GM21367 (cell line): Measurements from ENCODE around the gene TGIF2.
"Not testable (repeated sequence)": the region's sequence is repeated elsewhere in the genome, so short reads cannot be mapped to it uniquely, and the experiment has no call there.

Source experiments
- ATAC-seq: cut with Tn5 transposase; IDR thresholded peaks from one replicate; pipeline ENCODE4 v1.9.1; 2021; ENCODE audit not compliant: unreplicated experiment

Gene TGIF2

DNA sequence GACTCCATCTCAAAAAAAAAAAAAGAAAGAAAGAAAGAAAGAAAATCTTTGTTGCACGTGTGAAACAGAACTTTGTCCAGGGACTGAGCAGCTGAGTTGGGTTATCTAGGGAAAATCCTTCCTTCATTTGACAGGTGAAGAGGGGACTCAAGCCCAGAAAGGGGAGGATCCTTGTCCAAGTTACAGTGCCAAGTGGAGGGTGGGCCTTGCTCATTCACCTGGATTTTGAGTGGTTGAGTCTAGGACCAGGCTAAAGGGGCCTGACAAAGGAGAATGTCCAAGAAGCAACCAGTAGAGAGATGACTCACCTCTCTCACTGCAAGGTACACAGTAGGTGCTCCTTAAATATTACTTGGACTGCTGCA, 2.7 kb downstream of the TGIF2 start:
- no peak for ATAC-seq

GRCh38 chr20:36578356-36579041, 5.1 kb downstream of the TGIF2 start:
- no peak for ATAC-seq

DNA sequence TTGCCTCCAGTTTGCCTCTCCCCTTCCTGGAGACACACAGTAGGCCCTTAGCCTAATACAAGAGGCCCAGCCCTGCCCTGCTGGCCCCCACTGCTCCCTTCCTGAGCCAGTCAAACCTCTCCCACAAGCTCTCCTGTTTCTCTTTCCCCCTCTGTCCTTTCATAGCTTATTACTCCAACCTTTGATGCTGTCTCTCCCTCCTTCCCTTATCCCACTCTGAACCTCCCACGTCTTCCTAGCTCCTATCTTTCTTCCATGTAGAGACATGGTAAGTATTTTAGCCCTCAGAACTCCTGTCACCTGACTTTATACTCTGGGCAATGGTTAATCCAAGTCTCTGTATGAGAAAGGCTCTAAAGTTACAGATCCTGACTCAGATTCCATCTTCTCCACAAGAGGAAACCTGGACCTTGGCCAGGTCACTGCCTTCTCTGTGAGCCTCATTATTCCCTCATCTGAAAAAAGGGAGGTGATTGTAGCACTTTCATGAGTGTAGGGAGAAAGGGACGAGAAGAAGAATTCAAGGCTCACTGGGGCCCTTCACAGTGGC, 6.7 kb downstream of the TGIF2 start:
- ATAC-seq = no peak

GRCh38 chr20:36582322-36582721, 8.9 kb downstream of the TGIF2 start:
- ATAC-seq = no peak

DNA sequence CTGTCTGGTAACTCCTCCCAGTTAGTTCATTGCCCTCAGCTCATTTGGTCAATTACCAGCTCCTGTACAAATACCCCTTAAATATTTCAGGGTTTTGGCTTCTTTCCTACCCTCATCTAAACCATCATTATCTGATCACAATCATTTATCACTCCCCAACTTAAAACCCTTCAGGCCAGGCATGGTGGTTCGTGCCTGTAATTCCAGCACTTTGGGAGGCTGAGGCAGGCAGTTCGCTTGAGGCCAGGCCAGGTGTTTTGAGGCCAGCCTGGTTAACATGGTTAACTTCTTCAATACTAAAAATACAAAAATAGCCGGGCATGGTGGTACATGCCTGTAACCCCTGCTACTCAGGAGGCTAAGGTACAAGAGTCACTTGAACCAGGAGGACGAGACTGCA, 9.4 kb downstream of the TGIF2 start:
- no peak for ATAC-seq

DNA sequence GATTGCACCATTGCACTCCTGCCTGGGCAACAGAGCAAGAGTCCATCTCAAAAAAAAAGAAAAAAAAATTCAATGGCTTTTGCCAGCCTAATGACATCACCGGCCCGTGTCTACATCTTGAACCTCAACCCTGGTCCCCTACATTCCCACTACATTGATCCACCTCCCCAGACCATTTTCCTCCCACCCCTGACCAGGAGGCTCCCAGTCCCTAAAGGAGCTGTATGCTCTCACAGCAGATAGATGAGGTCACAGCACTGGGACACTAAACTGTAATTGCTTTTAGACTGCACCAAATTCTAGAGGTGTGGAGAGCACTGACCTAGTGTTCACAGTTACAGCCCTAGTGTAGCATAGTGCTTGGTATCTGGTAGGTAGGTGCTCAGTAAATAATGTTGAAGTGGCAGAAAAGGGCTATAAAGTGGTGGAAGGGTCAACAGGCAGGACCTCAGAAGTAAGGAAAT, 10.7 kb downstream of the TGIF2 start:
- no peak for ATAC-seq

- ATAC-seq = no peak
These were observed 12.2 kb downstream of the TGIF2 start for GRCh38 chr20:36585410-36586125.

- ATAC-seq = no peak
These were observed 14.1 kb downstream of the TGIF2 start for GRCh38 chr20:36587388-36588070.

GRCh38 chr20:36591281-36591680, 17.9 kb downstream of the TGIF2 start:
- no peak for ATAC-seq

- no peak for ATAC-seq
These were observed 18.7 kb downstream of the TGIF2 start for GRCh38 chr20:36591854-36592641.

- no peak for ATAC-seq
These were observed 20.0 kb downstream of the TGIF2 start for GRCh38 chr20:36593347-36593929.

DNA sequence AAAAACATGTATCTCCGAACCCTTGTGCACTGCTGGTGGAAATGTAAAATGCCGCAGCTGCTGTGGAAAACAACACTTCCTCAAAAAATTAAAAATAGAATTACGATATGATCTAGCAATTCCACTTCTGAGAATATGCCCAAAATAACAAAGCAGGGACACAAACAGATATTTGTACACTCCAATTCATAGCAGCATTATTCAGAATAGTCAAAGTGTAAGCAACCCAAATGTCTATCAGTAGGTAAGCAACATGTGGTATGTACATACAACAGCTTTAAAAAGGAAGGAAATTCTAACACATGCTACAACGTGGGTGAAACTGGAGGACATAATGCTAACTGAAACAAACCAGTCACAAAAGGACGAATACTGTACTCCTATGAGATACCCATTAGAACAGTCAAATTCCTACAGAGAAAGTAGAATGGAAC, 26.5 kb downstream of the TGIF2 start:
- no peak for ATAC-seq

DNA sequence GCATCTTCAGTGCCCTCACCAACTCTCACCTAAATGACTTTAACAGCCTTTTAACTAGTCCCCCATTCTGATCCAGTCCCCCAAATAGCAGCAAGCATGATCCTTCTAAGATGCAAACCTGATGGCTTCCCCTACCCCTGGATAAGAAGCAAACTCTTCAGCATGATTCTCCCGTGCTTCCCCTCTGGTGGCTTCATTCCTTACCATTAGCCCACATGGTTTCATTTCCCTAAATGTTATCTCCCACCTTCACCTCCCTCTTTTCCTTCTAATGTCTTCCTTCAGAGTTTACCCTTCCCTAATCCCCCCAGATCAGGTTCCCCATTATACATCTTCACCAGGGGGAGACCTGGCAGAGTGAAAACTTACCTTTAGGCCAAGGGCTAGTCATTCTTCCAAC, 28.1 kb downstream of the TGIF2 start:
- ATAC-seq = no peak

DNA sequence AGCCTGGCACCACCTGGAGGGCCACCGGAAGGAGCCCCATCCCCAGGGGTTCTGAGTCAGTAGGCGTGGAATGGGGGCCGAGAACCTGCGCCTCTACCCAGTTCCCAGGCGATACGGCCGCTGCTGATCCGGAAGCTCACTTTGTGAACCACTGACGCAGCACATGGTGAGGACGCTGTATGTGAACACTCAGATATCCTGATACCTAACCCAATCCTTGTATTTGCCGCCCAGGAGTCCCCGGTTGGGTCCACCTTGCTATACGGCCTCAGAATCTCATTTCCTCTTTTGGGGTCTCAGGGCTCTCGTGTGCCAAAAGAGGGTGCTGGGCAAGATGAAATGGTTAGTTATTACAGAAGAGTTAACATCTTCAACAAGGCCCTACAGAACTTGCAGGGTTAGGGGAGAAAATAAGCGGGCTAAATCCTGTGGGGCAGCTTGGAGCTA, 31.6 kb downstream of the TGIF2 start:
- peak; percentile 27 for ATAC-seq

DNA sequence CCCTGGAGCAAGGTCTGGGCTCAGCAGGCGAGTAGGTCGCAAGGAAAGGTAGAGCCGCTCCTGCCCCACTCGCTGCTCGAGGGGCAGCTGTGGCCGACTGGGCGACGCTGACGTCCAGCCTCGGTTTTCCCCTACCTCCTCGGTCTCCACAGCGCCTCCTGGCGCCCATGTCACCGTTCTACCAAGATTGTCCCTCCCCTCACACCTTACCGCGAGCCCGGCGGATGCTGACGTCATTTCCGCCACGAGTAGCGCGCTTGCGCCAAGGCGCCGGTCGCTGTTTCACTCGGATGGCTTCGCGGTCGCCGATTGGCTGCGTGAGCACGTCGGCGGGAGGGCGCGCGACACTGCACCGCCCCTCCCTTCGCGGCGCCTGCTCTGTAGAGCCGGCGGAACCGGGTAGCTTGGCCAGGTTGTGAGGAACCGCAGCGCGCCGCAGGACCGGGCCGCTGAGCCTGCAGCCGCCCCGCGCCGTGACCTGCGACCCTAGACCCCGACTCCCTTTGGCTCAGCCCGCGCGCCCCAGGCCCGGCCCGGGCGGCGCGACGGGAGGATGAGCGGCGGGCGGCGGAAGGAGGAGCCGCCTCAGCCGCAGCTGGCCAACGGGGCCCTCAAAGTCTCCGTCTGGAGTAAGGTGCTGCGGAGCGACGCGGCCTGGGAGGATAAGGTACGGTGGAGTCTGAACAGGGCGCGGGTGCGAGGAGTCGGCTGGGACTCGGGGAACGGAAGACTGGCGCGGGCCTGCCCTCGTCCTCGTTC, 32.2 kb downstream of the TGIF2 start, which contains the start of gene RAB5IF:
Gene RAB5IF, plus strand, starts transcription at position 381 of the 759 bp plus-strand sequence. Its CDS starts 173 bp downstream, at position 554.
- ATAC-seq = peak; percentile 69

DNA sequence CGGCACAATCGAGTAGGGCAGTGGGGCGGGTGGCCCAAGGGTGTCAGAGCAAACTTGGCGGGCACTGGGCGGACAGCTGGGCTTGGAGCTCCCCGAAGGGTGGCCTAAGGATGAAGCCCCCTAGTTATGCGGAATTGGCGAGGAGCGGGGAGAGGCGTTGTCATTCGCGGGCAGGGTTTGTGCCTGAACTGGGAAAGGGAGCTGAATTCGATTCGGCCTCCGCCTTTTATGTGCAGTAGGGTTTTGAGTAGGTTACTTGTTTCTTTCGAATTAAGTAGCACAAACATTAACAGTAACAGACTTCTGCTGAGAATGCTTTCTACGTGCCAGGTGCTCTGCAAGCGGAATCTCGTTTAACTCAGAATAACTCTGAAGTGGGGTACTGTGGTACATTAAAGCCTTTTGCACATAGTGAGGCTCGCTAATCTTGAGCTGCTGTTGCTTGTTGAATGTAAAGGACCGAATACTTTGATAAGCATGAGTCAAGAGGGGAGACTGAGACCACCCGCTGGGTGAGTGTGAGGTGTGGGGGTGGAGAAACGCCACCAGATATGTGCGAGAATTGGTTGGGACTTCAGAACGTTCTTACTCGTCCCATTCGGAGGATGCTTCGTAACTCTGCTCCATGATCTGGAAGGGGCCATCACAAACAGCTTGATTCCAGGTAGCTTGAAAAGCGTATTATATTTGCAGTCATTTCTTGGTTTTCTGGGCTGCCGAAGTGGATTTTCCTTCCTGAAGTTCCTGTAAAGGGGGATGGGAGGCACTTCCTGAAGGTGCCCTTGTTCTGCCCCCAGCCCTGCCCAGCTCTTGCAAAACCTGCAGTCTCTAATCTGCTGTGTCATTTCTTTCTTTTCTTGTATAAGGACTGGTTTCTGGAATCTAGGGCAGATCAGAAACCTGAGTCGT, 33.0 kb downstream of the TGIF2 start:
- no peak for ATAC-seq

GRCh38 chr20:36607586-36608387, 34.4 kb downstream of the TGIF2 start:
- ATAC-seq = no peak

GRCh38 chr20:36608388-36608728, 35.0 kb downstream of the TGIF2 start:
- not testable (repeated sequence) for ATAC-seq
